ENCODE measurements around the gene NDRG3.

DNA sequence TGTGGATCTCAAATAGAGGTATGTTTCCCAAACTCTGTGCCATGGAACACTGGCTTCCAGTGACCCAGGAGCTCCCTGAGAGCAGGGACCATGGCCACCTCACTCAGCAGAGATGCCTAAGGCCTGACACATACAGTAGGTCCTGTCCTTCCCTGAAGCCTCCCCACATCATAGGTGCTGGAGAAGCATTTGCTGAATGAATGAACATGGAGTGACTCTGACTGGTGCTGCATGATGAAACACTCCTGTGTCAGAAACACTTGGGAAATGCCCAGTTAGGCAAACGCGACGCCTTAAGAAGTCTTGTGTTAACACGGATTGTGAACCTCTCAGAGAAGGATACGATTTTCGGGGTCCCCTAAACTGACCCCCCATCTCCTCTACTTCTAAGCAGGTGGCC lies 114.2 kb downstream of the NDRG3 start:
- TF ChIP-seq, protein P1, sequence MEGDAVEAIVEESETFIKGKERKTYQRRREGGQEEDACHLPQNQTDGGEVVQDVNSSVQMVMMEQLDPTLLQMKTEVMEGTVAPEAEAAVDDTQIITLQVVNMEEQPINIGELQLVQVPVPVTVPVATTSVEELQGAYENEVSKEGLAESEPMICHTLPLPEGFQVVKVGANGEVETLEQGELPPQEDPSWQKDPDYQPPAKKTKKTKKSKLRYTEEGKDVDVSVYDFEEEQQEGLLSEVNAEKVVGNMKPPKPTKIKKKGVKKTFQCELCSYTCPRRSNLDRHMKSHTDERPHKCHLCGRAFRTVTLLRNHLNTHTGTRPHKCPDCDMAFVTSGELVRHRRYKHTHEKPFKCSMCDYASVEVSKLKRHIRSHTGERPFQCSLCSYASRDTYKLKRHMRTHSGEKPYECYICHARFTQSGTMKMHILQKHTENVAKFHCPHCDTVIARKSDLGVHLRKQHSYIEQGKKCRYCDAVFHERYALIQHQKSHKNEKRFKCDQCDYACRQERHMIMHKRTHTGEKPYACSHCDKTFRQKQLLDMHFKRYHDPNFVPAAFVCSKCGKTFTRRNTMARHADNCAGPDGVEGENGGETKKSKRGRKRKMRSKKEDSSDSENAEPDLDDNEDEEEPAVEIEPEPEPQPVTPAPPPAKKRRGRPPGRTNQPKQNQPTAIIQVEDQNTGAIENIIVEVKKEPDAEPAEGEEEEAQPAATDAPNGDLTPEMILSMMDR (IDR thresholded peaks at IDR 0.05; ENCODE audit: insufficient read depth, low read length, poor library complexity, severe bottlenecking) = no peak
- no peak for TF ChIP-seq EZH2phosphoT487 (conservative IDR thresholded peaks at IDR 0.05; ENCODE audit: low read length)
